ENCODE data around the gene TMEM126B.
"Not testable (repeated sequence)": the region's sequence is repeated elsewhere in the genome, so short reads cannot be mapped to it uniquely, and the experiment has no call there.

TMEM126B gene

GRCh38 chr11:85627998-85628770 is at the start of gene TMEM126B:
TMEM126B (plus strand) TSS chr11:85628593; CDS start chr11:85628608, 15 bp downstream.
- peak; percentile 92 for DNase-seq (ENCODE audit: low read depth)

GRCh38 chr11:85582111-85582510 is 46.3 kb upstream of the TMEM126B start:
- no peak for DNase-seq (ENCODE audit: low read depth)

GRCh38 chr11:85589373-85589772 is 39.0 kb upstream of the TMEM126B start:
- no peak for DNase-seq (ENCODE audit: low read depth)

GRCh38 chr11:85590848-85591483 is 37.4 kb upstream of the TMEM126B start:
- DNase-seq (ENCODE audit: low read depth), result no peak

- DNase-seq (ENCODE audit: low read depth), result no peak
Measured at GRCh38 chr11:85595285-85595884, 33.0 kb upstream of the TMEM126B start.

- no peak for DNase-seq (ENCODE audit: low read depth)
Measured at GRCh38 chr11:85596886-85597285, 31.5 kb upstream of the TMEM126B start.

- DNase-seq (ENCODE audit: low read depth), result no peak
Measured at GRCh38 chr11:85599083-85599482, 29.3 kb upstream of the TMEM126B start.

- no peak for DNase-seq (ENCODE audit: low read depth)
Measured at GRCh38 chr11:85602526-85603213, 25.7 kb upstream of the TMEM126B start.

- no peak for DNase-seq (ENCODE audit: low read depth)
Measured at GRCh38 chr11:85603220-85603619, 25.2 kb upstream of the TMEM126B start.

GRCh38 chr11:85606237-85606636 is 22.2 kb upstream of the TMEM126B start:
- DNase-seq (ENCODE audit: low read depth), result not testable (repeated sequence)

- DNase-seq (ENCODE audit: low read depth), result not testable (repeated sequence)
Measured at GRCh38 chr11:85608621-85609020, 19.8 kb upstream of the TMEM126B start.

- DNase-seq (ENCODE audit: low read depth), result not testable (repeated sequence)
Measured at GRCh38 chr11:85609286-85609685, 19.1 kb upstream of the TMEM126B start.

GRCh38 chr11:85611643-85612042 is 16.8 kb upstream of the TMEM126B start:
- not testable (repeated sequence) for DNase-seq (ENCODE audit: low read depth)

GRCh38 chr11:85619499-85619898 is 8.9 kb upstream of the TMEM126B start:
- no peak for DNase-seq (ENCODE audit: low read depth)

GRCh38 chr11:85620256-85620655 is 8.1 kb upstream of the TMEM126B start:
- no peak for DNase-seq (ENCODE audit: low read depth)

- no peak for DNase-seq (ENCODE audit: low read depth)
Measured at GRCh38 chr11:85626496-85626895, 1.9 kb upstream of the TMEM126B start.

GRCh38 chr11:85627332-85627997 is 928 bp upstream of the TMEM126B start, which contains the start of gene DLG2:
DLG2 (minus strand) TSS chr11:85627344.
- DNase-seq (ENCODE audit: low read depth), result no peak

- no peak for DNase-seq (ENCODE audit: low read depth)
Measured at GRCh38 chr11:85628771-85629341, 463 bp downstream of the TMEM126B start.

- DNase-seq (ENCODE audit: low read depth), result no peak
Measured at GRCh38 chr11:85634747-85635146, 6.4 kb downstream of the TMEM126B start.

GRCh38 chr11:85643191-85643614 is 14.8 kb downstream of the TMEM126B start:
- DNase-seq (ENCODE audit: low read depth), result no peak

- no peak for DNase-seq (ENCODE audit: low read depth)
Measured at GRCh38 chr11:85647078-85647477, 18.7 kb downstream of the TMEM126B start.

All from activated T-cell treated with anti-CD3 and anti-CD28 coated beads for 1 hour (primary cell).